NT2/D1 (cell line): ENCODE results near the gene PHACTR3.

ENCODE experiments used
- SUZ12 ChIP-seq: IDR thresholded peaks from 2 replicates; pipeline ENCODE4 v1.6.1; 2011; ENCODE audit not compliant: insufficient read length, insufficient read depth; ENCODE audit errors: extremely low read depth
- YY1 ChIP-seq: IDR thresholded peaks from 2 replicates; pipeline ENCODE4 v1.6.1; 2011; ENCODE audit not compliant: insufficient read length, insufficient read depth
- ZNF274 ChIP-seq: IDR thresholded peaks from 2 replicates; pipeline ENCODE4 v1.6.1; 2011; ENCODE audit warnings: mild to moderate bottlenecking, low read depth, low read length

- TF ChIP-seq ZNF274 (no peak), SUZ12 (no peak), YY1 (no peak)
These were observed 102.0 kb downstream of the PHACTR3 start for GRCh38 chr20:59706400-59706693.
